ENCODE measurements around the gene NDNF.

Gene NDNF

DNA sequence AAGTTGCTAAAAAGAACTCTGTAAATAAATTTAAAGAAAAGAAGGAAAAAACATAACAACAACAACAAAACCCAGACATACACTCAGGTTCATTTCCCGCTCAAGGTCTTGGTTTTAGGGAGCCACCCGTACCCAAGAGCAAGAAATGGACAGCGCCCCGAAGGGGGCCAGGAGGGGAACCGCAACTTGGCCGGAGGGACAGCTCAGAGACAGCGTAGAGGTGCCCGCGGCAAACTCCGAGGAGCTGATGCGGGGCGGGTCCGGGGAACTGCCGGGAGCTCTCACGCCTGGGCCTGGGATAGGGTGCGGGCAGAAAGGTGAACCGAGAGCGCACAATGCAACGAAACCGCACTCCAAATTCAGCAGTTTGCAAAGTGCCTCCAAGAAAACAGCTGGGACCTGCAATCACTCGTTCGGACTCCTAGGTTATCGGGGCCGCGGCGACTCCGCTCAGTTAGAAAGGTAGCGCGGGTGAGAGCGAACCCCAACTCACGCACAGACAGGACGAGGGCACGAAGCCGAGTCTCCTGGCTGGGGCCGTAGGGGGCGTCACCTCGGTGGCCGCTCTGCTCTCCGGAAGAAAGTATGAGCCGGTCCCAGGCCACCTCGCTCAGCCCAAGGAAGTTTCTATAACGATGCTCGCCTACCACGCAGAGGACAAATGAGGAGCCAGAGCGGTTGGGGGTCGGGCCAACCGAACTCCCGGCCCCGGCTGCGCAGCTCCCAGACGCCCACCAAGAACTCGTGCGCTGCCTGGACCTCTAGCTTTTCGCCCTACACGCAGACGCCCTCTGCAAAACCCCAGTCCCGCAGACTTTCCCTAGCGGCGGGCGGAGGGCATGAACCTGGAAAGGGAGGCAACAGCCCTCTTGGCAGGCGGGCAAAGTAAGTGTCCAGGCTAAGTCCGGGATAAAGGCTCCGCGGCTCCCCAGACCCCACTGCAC, 1.4 kb downstream of the NDNF start:
- DNase-seq = peak; percentile 45

DNA sequence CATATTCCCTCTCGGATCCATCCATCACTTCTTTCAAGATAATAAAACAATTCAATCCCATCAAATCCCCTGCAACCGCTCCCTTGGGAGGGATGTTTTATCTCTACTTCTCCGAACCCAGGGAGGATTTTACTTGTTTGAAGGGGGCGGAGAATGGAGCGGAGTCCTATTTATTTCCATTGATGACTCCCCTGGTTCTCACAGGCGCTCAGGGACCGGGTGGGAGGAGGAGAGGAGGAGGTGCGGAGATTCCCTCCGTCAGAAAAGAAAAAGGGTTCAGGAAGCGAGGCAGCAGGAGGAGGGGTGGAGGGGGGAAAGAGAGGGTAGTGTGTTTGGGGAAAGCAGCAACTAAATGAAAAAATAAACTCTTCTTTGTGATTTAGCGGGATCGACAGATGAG, 2.1 kb downstream of the NDNF start:
- DNase-seq = peak; percentile 56

DNA sequence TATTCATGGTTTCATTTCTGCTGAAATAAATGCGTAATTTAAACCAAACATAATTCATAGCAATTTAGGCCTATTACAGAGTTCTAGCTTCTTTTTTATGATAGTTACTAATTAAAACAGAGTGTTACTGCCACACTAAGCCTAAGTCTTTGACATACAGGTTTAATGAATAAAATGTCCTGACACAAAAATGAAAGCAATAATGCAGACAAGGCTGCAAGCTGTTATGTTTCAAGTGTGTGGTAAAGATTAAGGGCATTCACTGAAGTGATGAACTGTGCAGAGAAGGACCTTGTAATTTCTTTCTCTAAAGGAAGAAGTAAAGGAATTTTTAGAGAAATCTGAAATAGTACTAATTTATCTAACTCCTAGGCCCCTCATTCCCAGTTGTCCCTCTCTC, 2.9 kb downstream of the NDNF start:
- DNase-seq = no peak

DNA sequence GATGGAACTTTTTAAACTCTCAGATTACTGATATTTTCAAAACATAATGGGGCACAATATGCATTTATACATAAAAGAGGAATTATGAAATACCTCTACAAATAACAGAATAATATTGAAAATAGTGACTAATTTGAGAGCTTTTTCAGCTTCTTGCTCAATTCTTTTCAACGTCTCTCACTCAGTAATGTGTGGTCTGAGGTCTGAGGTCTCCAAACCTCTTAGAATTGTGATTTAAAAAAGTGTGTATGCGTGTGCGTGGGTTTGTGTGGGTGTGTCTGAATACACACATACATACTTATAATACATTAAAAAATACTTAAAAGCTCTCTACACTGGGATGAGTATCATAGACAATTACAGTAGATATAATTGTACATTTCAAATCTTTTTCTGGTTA, 7.9 kb downstream of the NDNF start:
- DNase-seq = no peak

DNA sequence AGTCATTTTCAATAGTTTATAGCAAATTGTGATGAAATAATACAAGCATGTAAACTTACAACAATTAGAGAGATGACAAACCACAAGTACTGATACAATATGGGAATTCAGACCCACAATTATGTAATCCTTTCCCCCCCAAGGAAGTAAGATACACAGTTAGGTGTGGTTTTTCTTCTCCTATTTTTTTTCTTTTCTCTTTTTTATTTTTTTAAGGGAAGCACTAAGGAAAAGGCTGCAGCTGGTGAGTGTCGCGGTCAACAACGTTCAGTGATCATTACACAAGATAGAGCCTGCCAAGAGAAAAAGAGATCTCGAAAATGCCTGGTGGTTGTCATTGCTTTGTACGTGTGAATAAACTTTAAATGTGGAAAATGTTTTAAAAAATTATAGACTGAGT, 9.8 kb downstream of the NDNF start:
- no peak for DNase-seq

DNA sequence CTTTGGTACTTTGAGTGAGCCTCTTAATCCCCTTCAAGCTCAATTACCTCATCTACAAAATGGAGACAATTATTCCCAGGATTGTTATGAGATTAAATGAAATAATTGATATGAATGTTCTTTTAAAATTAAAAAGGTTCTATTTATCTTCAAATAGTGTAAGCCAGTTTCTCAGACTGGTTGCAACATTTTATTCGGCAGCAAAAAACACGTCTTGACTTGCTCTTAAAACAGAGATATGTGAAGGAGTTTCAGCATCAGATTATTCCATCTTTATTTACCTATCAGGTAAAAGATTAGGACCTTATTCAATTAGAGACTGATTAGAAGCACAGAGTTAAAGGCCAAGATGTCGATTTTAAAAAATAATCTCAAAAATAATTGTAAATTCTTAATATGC, 10.5 kb downstream of the NDNF start:
- DNase-seq = peak; percentile 78

DNA sequence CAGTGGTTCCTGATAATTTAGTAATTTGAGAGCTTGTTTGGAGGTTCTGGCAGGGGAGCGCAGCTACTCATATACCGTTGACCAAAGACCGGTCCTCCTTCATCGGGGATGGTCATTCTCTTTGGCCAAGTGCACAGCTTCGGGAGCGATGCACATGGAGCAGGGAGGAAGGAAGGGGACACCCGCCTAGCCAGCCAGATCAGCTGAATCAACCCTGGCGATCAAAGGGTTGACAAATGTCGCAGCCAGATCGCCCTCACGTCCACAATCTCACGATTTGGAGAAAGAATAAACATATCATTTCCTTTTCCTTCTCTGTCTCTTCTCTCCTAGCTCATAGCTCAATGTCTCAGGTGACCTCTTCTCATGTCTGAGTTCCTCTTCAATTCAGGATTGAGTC, 11.1 kb downstream of the NDNF start:
- no peak for DNase-seq

DNA sequence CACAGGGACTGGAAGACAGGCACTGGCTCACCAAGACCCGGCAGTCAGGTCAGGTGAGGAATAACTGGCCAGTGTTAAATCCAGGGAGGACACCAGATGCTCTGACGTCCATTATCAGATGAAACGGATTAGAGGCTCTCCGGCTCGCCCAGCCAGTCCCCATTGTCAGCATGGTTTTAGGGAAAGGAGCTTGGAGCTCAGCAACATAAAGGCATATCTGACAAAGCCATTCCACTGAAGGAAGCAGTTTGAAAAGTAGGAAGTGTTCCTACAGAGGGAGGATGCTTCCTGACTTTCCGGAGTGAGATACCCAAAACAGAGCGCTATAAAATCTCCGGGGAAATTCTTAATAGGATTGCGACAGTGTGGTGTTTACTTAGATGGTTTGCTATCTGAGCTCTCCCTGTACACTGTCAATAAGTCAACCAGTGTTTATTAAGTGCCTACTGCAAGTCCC, 14.8 kb downstream of the NDNF start:
- peak; percentile 96 for DNase-seq

DNA sequence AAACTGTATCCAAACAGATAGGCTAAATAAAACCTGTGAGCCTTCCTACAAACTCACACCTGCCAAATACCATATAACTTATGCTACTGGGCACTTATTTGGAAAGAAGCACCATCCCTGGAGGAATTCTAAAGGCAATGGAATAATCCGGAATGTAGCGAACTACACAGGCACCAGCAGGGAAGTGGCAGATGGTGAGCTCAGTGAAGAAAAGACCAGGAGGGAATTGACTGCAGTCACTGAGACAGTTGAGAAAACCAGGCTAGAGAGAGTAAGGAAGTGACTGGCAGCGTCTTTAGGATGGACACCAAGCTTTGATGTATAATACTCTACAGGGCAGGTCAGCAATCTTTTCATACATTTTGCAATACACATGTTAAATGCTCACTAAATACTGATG, 16.3 kb downstream of the NDNF start:
- DNase-seq = peak; percentile 73

DNA sequence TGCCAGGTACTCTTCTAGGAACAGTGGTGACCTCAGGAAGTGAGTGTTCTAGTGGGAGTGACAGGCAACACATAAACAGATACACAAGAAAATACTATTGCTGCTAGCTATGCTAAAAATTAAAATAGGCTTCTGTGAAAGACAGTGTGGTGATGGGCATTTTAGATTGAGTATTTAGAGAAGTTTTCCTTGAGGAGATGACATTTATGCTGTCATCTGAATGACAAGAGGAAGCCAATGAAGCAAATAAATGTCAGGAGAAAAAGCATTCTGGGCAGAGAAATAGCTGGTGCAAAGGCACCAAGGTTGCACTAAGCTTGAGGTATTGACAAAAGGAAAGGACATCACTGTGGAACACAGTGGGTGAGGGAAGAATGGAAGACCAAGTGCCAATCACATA, 18.0 kb downstream of the NDNF start:
- DNase-seq = no peak

DNA sequence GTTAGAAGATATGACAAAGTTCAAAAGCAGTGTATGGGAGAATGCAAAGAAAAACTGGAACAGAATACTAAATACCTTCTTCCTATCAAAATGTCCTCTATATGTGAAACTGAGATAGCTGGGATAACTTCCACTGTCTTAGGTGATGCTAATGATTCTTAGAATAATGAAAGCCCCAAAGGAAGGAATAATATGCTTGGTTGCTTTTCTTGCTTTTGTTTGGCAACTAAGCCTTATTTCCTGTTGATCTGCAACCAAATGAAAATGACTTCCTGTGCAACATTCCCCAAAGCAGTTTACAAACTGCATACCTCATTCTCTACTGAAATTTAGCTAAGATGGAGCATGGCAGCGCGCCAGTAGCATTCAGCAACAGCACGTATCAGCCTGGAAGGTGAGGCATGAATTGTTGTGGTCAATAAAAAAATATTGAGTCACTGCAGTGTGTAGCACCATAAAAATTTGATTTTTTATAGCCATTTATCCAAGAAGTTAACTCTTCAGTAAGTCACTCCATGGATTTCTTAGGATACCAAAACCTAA, 18.7 kb downstream of the NDNF start:
- DNase-seq = no peak

DNA sequence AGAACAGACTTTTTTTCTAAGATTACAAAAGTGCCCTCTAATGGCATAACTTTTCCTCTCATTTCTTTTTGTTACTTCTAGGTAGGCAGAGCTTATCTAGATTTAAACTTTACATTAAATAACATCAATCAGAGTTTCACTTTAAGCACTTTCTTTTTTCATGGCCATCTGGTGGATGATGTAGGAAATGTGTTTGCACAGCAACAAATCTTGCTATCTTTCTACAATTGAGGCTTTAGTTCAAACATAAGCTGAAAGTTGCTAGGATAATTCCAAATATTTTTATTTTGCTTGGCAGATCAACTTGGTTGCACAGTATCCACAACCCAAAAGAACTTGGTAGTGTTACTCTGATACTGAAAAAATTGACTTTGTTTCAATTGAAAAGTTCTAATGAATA, 22.0 kb downstream of the NDNF start:
- DNase-seq = no peak

DNA sequence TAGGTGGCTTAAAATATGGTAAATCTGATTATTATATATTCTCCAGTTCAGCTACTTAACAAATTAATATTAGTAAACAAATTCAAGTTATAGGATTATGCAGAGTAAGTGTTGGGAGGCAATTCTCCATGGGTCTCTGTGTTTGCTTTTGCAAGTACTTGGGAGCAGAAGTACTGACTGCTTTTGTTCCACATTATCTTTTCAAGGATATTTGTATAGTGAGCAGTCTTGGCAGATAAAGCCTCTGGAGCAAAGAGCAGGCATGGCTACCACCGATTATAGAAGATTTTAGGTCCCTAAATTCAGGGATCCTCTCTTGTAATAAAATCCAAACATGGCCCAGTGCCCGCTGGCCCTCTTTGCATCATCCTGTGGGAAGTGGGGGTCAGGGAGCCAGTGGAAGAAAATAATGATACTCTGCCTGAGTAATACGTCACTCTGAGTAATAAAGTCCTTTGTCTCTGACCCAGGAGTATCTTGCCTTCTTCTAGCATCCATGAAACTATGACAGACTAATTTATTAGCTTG, 23.2 kb downstream of the NDNF start:
- no peak for DNase-seq

DNA sequence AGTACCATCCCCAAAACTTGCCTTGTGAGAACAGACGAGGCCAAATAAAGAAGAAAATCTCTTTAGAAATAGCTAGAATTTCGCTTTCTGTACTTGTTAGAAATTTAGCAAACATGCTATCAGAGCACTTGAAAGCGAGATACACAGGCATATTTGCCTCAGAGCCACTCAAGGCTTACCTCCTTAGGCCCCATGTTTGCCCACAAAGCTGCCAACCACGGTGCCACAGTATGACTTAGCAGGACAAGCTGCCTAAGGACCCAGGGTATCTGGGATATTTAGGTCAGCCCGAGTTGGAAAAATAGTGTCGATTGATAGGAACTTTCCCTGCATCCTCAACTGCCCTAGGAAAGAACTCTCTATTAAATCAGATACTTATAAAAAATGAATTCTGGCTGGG, 24.2 kb downstream of the NDNF start:
- DNase-seq = no peak

DNA sequence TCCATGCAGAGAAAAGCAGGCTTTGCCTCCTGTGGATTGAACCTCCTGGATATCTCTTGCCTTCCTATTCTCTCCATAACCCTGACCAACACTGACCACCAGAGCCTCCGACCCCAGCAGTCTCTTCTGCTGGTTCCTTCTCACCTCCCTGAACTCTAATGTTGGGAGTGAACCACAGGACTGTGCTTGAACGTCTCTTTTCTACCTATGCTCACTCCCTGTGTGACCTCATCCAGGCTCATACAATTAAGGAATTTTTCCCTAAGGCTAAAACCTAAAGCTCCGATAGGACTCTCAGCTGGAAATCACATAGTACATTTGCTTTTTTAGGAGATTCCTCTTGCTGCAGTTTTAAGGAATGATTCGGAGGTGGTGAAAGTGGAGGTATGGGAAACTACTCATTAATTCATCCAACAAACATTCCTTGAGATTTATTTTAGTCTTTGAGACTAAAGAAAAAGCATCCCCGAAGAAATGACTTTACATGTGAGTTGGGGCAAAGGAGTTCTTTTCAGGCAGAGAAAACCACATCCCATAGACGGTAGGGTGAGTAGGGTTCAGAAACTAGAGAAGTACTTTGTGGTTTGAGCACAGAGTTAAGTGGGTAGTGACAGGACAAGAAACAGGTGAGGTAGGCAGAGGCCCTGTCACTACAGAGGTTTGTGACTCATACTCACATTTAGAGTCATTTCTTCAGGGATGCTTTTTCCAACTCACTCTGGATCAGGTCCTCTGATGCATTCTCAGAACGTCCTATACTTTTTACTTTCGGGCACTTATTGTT, 30.8 kb downstream of the NDNF start:
- DNase-seq = no peak

DNA sequence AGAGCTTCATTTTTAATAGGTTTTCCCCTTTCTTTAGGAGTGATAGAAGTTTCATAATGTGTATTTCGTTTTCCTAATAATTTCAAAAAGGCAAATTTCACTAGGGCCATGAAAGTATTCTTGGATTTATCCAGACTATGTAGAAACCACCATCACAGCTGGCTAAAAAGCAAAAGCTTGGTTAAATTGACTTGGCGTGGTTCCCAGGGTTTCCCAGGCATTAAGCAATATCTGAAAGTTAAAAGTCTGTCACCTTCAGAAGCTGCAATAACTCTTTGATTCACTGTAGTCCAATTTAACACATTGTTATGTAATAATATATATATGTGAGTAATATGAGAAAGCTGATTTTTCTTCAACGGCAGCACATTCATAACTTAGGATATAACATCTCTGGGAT, 38.3 kb downstream of the NDNF start:
- no peak for DNase-seq

DNA sequence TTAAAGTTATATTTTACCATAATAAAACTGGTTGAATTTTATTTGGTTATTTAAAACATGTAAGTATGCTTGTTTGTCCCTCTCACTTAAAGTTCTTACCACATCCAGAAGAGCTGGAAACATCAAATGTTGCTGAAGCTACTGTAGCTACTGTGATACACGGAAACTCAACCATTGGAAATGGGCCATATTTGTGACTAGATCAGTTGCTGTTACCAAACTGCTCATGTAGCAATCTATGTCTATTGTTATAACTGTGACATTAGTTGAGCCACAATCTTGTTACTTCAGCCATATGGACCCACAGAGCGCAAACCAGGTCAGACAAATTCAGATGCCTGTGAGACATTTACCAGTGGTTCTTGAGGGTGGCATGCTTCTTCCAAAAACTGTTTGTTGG, 41.6 kb downstream of the NDNF start:
- no peak for DNase-seq

DNA sequence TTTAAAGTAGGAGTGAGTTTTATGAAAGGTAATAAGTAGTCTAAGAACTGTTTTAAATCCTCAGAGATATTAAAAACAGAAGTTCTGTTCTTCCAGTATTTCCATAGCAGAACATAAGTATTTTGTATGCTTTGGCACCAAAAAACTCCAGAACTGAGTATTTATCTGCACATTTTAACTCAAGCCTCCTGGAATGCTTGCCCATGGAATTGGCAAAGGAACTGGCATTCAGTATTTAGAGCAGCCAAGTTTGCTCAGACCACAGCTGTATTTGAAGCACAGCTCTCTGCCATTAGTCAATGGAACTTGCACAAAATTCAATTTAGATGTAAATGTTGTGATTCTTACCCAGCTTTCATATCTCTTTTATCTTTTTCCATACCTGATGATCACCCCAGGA, 42.2 kb downstream of the NDNF start:
- no peak for DNase-seq

DNA sequence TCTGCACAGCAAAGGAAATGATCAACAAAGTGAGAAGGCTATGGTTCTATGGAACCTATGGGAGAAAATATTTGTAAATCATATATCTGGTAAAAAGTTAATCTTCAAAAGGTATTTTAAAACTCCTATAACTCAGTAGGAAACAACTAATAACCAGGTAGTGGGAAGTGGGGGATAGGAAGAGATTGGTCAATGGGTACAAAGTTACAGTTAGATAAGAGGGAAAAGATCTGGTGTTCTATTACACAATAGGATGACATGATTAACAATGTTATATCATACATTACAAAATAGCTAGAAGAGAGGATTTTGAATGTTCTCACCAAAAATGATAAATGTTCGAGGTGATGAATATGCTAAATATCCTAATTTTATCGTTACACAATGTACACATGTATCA, 46.3 kb downstream of the NDNF start:
- DNase-seq = no peak

DNA sequence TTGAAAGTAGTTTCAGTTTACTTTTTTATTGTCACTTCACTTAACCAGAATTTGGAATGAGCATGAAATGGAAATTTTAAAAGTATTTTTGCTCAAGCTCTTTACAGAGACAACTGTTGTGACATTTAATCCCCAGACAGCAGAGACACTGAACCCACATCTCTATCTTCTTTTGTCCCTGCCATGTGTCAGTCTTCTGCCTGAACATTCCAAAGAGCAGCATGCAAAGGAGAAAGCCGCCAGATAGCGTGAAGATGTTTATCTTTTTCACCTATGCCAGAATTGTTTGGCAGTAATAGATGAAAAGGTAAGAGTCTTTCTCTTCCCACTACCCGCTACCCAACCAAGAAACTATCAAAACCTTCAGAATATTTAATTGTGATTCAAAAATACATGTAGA, 46.8 kb downstream of the NDNF start:
- no peak for DNase-seq

DNA sequence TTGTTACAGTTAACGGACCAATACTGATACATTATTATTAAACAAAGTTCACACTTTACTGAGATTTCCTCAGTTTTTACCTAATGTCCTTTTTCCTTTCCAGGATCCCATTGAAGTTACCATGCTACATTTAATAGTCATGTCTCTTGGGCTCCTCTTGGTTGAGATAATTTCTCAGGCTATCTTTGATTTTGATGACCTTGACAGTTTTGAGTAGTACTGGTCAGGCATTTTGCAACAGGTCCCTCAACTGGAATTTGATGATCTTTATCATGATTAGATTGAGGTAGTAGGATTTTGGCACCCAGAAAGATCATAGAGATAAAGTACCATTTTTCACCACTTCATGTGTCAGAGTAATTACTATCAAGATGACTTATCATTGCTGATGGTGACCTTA, 53.8 kb downstream of the NDNF start:
- no peak for DNase-seq

DNA sequence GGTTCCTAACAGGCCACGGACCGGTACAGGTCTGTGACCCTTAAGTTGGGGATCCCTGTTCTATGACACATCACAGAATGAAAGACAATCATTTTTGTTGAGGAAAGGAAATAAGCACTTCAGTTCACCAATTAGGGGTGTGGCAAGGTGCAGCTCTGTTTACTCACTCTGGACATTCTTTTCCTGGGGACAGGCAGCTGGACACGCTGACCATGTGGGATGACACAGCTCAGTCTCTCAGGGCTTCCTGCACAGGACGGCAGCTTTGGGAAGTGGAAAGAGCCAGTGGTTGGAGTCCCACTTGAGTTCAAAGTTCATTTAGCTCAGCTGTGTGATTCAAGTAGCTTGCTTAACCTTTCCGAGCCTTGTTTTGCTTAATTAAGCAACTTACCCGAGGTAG, 55.7 kb downstream of the NDNF start:
- DNase-seq = no peak

DNA sequence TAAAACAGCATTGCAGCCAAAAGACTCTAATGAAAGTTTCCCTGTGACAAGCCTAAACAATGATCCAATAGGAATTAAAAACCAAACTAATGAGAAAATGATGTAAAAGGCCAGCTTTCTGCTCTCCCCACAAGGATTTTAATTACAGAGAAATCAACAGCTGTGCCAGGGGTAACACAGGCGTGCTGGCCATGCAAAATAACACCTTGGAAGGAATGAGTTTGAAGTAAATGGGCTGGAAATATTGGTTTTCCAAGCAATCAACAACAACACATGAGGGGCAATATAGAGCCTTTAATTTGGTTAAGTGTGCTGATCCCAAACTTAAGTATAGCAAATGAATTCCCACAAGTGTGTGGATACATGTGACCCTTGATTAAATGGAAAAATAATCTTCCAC, 56.9 kb downstream of the NDNF start:
- DNase-seq = no peak

DNA sequence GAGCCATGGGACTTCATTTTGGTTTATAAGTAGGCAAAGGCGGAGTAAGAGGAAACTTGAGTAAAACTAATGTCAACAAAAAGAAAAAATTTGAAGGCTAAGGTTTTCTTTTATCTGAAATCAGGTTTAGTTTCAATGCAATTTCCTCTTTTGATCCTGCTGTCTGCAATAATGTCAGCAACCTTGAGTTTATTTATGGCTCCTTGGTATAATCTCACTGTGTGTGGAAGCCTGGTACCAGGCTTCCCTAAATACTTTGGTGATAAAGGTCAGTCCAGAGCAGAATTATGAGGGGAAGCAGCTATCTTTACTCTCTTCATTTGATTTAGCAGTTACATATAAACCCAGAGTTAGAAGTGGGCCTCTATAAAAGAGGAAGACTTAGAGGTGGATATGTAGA, 57.8 kb downstream of the NDNF start:
- no peak for DNase-seq

All from NCI-H82 (cell line).